GM19455 (cell line): ENCODE data around the gene GPS2.

Experiments used
- ATAC-seq: cut with Tn5 transposase; IDR thresholded peaks from one replicate; pipeline ENCODE4 v1.9.1; 2021; ENCODE audit not compliant: unreplicated experiment

GPS2 gene, protein sequence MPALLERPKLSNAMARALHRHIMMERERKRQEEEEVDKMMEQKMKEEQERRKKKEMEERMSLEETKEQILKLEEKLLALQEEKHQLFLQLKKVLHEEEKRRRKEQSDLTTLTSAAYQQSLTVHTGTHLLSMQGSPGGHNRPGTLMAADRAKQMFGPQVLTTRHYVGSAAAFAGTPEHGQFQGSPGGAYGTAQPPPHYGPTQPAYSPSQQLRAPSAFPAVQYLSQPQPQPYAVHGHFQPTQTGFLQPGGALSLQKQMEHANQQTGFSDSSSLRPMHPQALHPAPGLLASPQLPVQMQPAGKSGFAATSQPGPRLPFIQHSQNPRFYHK

GRCh38 chr17:7314719-7315569 lies at the start of gene GPS2:
TSS of gene GPS2 (minus strand) at chr17:7315360. CDS start at chr17:7315052, 308 bp downstream.
- ATAC-seq, result peak; percentile 64

- ATAC-seq, result no peak
Observed at GRCh38 chr17:7363311-7363710, 48.2 kb upstream of the GPS2 start.

GRCh38 chr17:7361906-7362305 lies 46.7 kb upstream of the GPS2 start:
- ATAC-seq, result no peak

GRCh38 chr17:7357381-7357780 lies 42.2 kb upstream of the GPS2 start:
- ATAC-seq, result no peak

GRCh38 chr17:7356756-7357155 lies 41.6 kb upstream of the GPS2 start:
- no peak for ATAC-seq

GRCh38 chr17:7356072-7356549 lies 41.0 kb upstream of the GPS2 start:
- ATAC-seq, result no peak

DNA sequence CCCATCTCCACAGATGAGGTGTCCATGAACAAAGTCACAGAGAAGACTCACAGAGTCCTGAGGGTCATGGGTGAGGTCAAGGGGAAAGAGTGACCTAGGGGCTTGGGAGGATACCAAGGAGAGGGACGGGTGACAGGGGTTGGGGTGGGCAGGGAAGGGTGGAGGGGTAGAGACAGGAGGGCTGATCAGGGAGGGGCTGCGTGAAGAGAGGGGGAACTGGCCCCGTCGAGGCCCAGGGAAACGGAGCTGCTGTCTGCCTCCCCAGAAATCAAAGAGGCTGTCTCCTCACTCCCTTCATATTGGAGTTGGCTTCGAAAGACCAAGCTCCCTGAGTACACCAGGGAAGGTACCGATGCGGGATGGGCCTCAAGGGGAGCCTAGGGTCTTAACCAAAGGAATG lies 40.4 kb upstream of the GPS2 start:
- no peak for ATAC-seq

DNA sequence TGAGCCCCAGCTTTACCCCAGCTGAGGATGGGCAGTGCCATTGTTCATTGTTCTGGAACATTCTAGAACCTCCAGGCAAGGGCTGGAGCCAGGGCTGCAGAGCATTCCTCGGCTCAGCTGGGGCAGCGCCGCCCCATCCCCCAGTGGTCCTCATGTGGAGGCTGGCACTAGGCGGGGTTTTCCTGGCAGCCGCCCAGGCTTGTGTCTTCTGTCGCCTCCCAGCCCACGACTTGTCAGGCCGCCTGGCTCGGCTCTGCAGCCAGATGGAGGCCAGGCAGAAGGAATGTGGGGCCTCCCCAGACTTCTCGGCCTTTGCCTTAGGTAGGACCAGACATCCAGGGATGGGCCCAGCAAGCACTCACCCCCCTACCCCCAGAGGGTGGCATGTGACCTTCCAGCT lies 39.9 kb upstream of the GPS2 start, which contains the start of gene TMEM95:
Gene TMEM95, plus strand, starts transcription at position 104 of the 400 bp plus-strand sequence. Its CDS starts 49 bp downstream, at position 153.
- ATAC-seq, result no peak

- no peak for ATAC-seq
Observed at GRCh38 chr17:7354262-7354843, 39.2 kb upstream of the GPS2 start.

- ATAC-seq, result no peak
Observed at GRCh38 chr17:7352910-7353635, 37.9 kb upstream of the GPS2 start.

DNA sequence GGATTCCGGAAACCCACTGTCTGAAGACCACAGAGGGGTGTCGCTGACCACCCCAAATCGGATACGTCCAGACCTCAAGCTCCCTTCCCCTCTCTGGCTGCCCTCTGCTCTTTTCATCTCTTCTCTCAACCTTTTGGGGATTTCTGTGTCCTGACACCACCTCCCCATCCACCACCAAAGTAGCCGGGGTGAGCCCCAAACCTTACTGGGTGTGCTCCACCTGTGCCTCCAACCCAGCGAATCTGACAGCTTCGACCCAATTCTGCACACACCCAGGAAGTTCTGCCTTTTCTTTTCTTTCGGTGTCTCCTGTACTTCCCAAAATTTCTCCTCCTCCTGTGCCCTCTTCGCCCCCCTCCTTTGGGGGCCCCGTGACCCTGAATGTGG lies 37.3 kb upstream of the GPS2 start:
- ATAC-seq, result peak; percentile 2

- ATAC-seq, result peak; percentile 59
Observed at GRCh38 chr17:7351665-7352502, 36.7 kb upstream of the GPS2 start, which contains the start of gene KCTD11. TSS of gene KCTD11 (plus strand) at chr17:7352162.

GRCh38 chr17:7348478-7349242 lies 33.5 kb upstream of the GPS2 start:
- no peak for ATAC-seq

DNA sequence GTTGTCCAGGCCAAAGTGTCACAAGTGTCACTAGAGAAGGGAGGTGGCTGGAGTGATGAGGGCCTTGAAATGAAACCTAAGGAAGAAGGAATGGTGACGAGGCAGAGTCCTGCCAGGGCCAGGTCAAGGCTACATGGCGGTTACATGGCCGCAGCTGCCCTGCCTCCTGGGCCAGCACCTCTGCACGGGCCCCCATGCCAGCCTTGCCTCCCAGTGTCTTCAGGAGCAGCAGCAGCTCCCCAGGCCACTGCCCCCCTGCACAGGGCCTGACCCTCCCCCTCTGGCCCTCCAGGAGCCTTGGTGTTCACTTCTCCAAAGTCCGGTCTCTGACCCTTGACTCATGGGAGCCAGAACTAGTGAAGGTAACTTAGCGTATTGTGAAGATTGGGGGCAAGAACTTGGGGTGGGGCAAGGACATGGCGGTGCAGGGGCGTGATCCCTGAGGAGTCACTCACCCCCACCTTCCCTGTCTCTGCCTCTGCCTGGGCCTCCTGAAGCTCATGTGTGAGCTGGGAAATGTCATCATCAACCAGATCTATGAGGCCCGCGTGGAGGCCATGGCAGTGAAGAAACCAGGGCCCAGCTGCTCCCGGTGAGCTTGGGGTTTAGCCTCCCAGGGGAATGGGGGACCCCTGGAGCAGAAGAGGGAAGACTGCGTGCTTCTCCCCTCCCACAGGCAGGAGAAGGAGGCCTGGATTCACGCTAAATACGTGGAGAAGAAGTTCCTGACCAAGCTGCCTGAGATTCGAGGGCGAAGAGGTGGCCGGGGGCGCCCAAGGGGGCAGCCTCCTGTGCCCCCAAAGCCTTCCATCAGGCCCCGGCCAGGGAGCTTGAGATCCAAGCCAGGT lies 32.7 kb upstream of the GPS2 start:
- no peak for ATAC-seq

DNA sequence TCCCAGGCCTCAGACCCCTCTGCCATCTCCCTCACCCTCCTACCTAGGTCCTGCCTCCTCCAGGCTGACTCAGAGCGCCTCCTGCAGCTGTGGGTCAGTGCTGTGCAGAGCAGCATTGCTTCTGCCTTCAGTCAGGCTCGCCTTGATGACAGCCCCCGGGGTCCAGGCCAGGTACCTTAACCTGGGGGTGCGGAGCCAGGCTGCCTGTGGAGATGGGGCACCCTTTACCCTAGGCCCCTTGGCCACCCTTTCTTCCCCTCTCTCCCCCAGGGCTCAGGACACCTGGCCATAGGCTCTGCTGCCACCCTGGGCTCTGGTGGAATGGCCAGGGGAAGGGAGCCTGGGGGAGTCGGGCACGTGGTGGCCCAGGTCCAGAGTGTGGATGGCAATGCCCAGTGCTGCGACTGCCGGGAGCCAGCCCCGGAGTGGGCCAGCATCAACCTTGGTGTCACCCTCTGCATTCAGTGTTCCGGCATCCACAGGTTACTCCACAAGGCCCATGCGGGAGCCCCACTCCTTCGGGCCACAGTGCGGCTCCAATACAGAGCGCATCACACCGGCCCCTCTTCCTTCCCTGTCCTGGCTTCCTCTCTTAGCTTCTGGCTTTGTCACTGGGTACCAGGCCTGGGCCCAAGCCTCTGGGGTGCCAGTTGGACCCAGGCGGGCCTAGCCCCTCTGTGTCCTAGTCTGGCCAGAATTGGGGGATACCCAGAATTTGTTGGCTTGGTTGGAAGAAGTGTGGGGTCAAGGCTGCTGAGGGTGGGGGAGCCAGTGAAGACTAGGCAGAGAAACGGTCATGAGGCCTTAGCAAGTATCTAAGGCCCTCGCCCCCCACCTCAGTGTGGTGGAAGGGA lies 31.8 kb upstream of the GPS2 start:
- no peak for ATAC-seq

GRCh38 chr17:7343250-7343649 lies 28.1 kb upstream of the GPS2 start:
- ATAC-seq, result no peak

- ATAC-seq, result no peak
Observed at GRCh38 chr17:7341842-7342241, 26.7 kb upstream of the GPS2 start.
